ENCODE measurements around the gene FBXO15.

DNA sequence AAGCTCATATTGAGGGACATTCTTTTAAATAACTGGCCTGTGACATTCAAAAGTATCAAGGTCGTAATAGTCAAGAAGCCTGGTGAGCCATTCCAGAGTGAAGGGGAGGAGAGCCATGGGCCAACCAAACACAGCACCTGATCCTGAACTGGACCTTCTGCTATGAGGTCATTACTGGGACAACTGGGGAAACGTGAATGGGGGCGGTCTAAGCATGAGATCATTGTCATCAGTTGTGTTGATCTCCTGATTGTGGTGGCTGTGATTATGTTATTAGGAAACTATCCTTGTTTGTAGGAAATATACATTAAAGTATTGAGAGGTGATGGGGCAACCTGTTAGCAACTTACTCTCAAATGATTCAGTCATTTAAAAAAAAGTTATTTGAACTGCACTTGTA, 79.3 kb downstream of the FBXO15 start:
- TF ChIP-seq, protein P1, sequence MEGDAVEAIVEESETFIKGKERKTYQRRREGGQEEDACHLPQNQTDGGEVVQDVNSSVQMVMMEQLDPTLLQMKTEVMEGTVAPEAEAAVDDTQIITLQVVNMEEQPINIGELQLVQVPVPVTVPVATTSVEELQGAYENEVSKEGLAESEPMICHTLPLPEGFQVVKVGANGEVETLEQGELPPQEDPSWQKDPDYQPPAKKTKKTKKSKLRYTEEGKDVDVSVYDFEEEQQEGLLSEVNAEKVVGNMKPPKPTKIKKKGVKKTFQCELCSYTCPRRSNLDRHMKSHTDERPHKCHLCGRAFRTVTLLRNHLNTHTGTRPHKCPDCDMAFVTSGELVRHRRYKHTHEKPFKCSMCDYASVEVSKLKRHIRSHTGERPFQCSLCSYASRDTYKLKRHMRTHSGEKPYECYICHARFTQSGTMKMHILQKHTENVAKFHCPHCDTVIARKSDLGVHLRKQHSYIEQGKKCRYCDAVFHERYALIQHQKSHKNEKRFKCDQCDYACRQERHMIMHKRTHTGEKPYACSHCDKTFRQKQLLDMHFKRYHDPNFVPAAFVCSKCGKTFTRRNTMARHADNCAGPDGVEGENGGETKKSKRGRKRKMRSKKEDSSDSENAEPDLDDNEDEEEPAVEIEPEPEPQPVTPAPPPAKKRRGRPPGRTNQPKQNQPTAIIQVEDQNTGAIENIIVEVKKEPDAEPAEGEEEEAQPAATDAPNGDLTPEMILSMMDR (IDR thresholded peaks at IDR 0.05): no peak
- no peak for TF ChIP-seq POLR2A (IDR thresholded peaks at IDR 0.05)

Measured in body of pancreas (tissue), 4 donors.